MM.1S (cell line): ENCODE data around the gene TSHZ2.

Source experiments
- DNase-seq: peaks from one replicate; pipeline ENCODE4 v3.0.0-alpha.2; 2015
- H2AFZ ChIP-seq: fragments of 300-600 bp; sonication (generic); 2 replicates; pipeline ENCODE4 v1.6.0; 2016; ENCODE audit warnings: antibody characterized with exemption, low read length
- H3F3A ChIP-seq: fragments of 300-600 bp; sonication (generic); 2 replicates; pipeline ENCODE4 v1.6.1; 2016; ENCODE audit warnings: mild to moderate bottlenecking, antibody characterized with exemption, low read length, moderate library complexity, mixed read lengths; ENCODE audit not compliant: insufficient read depth
- H3K27ac ChIP-seq: fragments of 300-600 bp; sonication (generic); 2 replicates; pipeline ENCODE4 v1.5.1; 2016; ENCODE audit warnings: mild to moderate bottlenecking, low read length
- H3K27me3 ChIP-seq: fragments of 300-600 bp; sonication (generic); replicated peaks from 2 replicates; pipeline ENCODE4 v1.6.0; 2016; ENCODE audit warnings: low read length; ENCODE audit not compliant: insufficient read depth
- H3K36me3 ChIP-seq: fragments of 300-600 bp; sonication (generic); replicated peaks from 2 replicates; pipeline ENCODE4 v1.6.1; 2016; ENCODE audit warnings: mild to moderate bottlenecking, low read length, mixed read lengths; ENCODE audit not compliant: insufficient read depth
- H3K4me1 ChIP-seq: fragments of 300-600 bp; sonication (generic); 2 replicates; pipeline ENCODE4 v1.6.1; 2016; ENCODE audit warnings: low read length, mixed read lengths
- H3K4me2 ChIP-seq: fragments of 300-600 bp; sonication (generic); 2 replicates; pipeline ENCODE4 v1.6.0; 2016; ENCODE audit warnings: low read depth, low read length
- H3K4me3 ChIP-seq: fragments of 300-600 bp; sonication (generic); 2 replicates; pipeline ENCODE4 v1.5.1; 2016; ENCODE audit warnings: low read length, mixed read lengths
- H3K79me2 ChIP-seq: fragments of 300-600 bp; sonication (generic); 2 replicates; pipeline ENCODE4 v1.6.1; 2016; ENCODE audit warnings: mixed run types, low read length, mixed read lengths
- H3K9ac ChIP-seq: fragments of 300-600 bp; sonication (generic); 2 replicates; pipeline ENCODE4 v1.6.1; 2016; ENCODE audit warnings: low read length, mixed read lengths
- H3K9me2 ChIP-seq: fragments of 300-600 bp; sonication (generic); replicated peaks from 2 replicates; pipeline ENCODE4 v1.6.1; 2016; ENCODE audit warnings: mild to moderate bottlenecking, low read length, mixed read lengths; ENCODE audit not compliant: insufficient read depth
- H3K9me3 ChIP-seq: fragments of 300-600 bp; sonication (generic); replicated peaks from 2 replicates; pipeline ENCODE4 v1.6.1; 2016; ENCODE audit warnings: mild to moderate bottlenecking, low read length, mixed read lengths; ENCODE audit not compliant: insufficient read depth
- H4K20me1 ChIP-seq: fragments of 300-600 bp; sonication (generic); 2 replicates; pipeline ENCODE4 v1.6.1; 2016; ENCODE audit warnings: mild to moderate bottlenecking, low read length, moderate library complexity, mixed read lengths; ENCODE audit not compliant: insufficient read depth
- EZH2 ChIP-seq: fragments of 300-600 bp; sonication (generic); optimal IDR thresholded peaks from 2 replicates; pipeline ENCODE3; 2017; ENCODE audit warnings: low read depth, mild to moderate bottlenecking, antibody characterized with exemption, low read length, mixed read lengths
- EZH2phosphoT487 ChIP-seq: fragments of 300-600 bp; sonication (generic); IDR thresholded peaks from 2 replicates; pipeline ENCODE4 v1.6.1; 2018; ENCODE audit warnings: antibody characterized with exemption, low read length
- TF ChIP-seq, protein P1 (sequence below): fragments of 300-600 bp; sonication (generic); IDR thresholded peaks from 2 replicates; pipeline ENCODE4 v1.5.1; 2016; ENCODE audit warnings: antibody characterized with exemption, low read length, mixed read lengths

Gene TSHZ2

GRCh38 chr20:53079261-53079691 is 107.1 kb downstream of the TSHZ2 start:
- TF ChIP-seq, protein P1, sequence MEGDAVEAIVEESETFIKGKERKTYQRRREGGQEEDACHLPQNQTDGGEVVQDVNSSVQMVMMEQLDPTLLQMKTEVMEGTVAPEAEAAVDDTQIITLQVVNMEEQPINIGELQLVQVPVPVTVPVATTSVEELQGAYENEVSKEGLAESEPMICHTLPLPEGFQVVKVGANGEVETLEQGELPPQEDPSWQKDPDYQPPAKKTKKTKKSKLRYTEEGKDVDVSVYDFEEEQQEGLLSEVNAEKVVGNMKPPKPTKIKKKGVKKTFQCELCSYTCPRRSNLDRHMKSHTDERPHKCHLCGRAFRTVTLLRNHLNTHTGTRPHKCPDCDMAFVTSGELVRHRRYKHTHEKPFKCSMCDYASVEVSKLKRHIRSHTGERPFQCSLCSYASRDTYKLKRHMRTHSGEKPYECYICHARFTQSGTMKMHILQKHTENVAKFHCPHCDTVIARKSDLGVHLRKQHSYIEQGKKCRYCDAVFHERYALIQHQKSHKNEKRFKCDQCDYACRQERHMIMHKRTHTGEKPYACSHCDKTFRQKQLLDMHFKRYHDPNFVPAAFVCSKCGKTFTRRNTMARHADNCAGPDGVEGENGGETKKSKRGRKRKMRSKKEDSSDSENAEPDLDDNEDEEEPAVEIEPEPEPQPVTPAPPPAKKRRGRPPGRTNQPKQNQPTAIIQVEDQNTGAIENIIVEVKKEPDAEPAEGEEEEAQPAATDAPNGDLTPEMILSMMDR = no peak
- TF ChIP-seq EZH2phosphoT487 (no peak), EZH2 (no peak)
- Histone ChIP-seq H3K4me3 (no peak overlapping the region), H4K20me1 (no peaks in the 10 kb centered on the region), H3K9me2 (no peaks in the 10 kb centered on the region), H3F3A (no peaks in the 10 kb centered on the region), H3K27me3 (no peaks in the 10 kb centered on the region), H3K9me3 (no peaks in the 10 kb centered on the region), H2AFZ (no peak overlapping the region), H3K79me2 (no peaks in the 10 kb centered on the region), H3K27ac (no peak overlapping the region), H3K4me2 (no peak overlapping the region), H3K36me3 (no peaks in the 10 kb centered on the region), H3K9ac (no peak overlapping the region), H3K4me1 (no peaks in the 10 kb centered on the region)
- no peak for DNase-seq

GRCh38 chr20:53079828-53080686 is 107.9 kb downstream of the TSHZ2 start:
- H4K20me1 ChIP-seq = no peaks in the 10 kb centered on the region
- H3K27me3 ChIP-seq = no peaks in the 10 kb centered on the region
- no peak overlapping the region for H3K9ac ChIP-seq
- no peaks in the 10 kb centered on the region for H3K4me1 ChIP-seq
- no peaks in the 10 kb centered on the region for H3F3A ChIP-seq
- no peaks in the 10 kb centered on the region for H3K36me3 ChIP-seq
- H3K9me3 ChIP-seq = no peaks in the 10 kb centered on the region
- no peaks in the 10 kb centered on the region for H3K79me2 ChIP-seq
- no peak overlapping the region for H2AFZ ChIP-seq
- TF ChIP-seq, protein P1 = no peak
- TF ChIP-seq EZH2phosphoT487 (no peak), EZH2 (no peak)
- no peak for DNase-seq
- H3K27ac ChIP-seq = no peak overlapping the region
- no peak overlapping the region for H3K4me3 ChIP-seq
- no peak overlapping the region for H3K4me2 ChIP-seq
- no peaks in the 10 kb centered on the region for H3K9me2 ChIP-seq

DNA sequence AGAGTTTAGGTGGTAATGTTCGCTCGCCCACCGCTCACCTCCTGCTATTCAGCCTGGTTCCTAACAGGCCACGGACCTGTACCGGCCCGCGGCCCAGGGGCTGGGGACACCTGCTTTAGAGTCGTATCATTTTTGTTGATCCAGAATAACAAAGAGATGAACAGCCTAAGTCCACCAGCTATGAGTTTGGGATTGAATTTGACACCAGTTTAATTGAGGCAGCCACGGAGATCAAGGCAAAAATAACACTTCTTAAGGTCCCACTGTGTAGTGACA is 108.5 kb downstream of the TSHZ2 start:
- Histone ChIP-seq H3K79me2 (no peaks in the 10 kb centered on the region), H3K9ac (no peak overlapping the region), H2AFZ (no peak overlapping the region), H3K4me1 (no peaks in the 10 kb centered on the region), H3K9me2 (no peaks in the 10 kb centered on the region), H3K4me2 (no peak overlapping the region), H3K9me3 (no peaks in the 10 kb centered on the region), H3K36me3 (no peaks in the 10 kb centered on the region), H3K4me3 (no peak overlapping the region), H3K27ac (no peak overlapping the region), H4K20me1 (no peaks in the 10 kb centered on the region), H3K27me3 (no peaks in the 10 kb centered on the region), H3F3A (no peaks in the 10 kb centered on the region)
- DNase-seq = no peak
- no peak for TF ChIP-seq EZH2phosphoT487
- TF ChIP-seq EZH2 = no peak
- TF ChIP-seq, protein P1 = no peak
